ENCODE results near the gene CNGA1.
"Not testable (repeated sequence)": the region's sequence is repeated elsewhere in the genome, so short reads cannot be mapped to it uniquely, and the experiment has no call there.

The CNGA1 gene

GRCh38 chr4:48021100-48021499 is 4.6 kb upstream of the CNGA1 start:
- TF ChIP-seq CTCF (IDR thresholded peaks at IDR 0.05; ENCODE audit: low read length, missing control alignments): no peak
- no peak overlapping the region for H3K4me3 ChIP-seq (replicated peaks; ENCODE audit: low read depth, low read length)
- no peak for DNase-seq (ENCODE audit: low read depth)

- TF ChIP-seq CTCF (IDR thresholded peaks at IDR 0.05; ENCODE audit: low read length, missing control alignments): no peak
- DNase-seq (ENCODE audit: low read depth): no peak
- H3K4me3 ChIP-seq (replicated peaks; ENCODE audit: low read depth, low read length): no peak overlapping the region
Measured at GRCh38 chr4:48018112-48018511, 1.6 kb upstream of the CNGA1 start.

GRCh38 chr4:48017108-48017571 is 659 bp upstream of the CNGA1 start:
- peak; percentile 77 for DNase-seq (ENCODE audit: low read depth)
- no peak for TF ChIP-seq CTCF (IDR thresholded peaks at IDR 0.05; ENCODE audit: low read length, missing control alignments)
- H3K4me3 ChIP-seq (replicated peaks; ENCODE audit: low read depth, low read length): peak overlapping the region; percentile 70

- no peak for TF ChIP-seq CTCF (IDR thresholded peaks at IDR 0.05; ENCODE audit: low read length, missing control alignments)
- peak overlapping the region; percentile 70 for H3K4me3 ChIP-seq (replicated peaks; ENCODE audit: low read depth, low read length)
- DNase-seq (ENCODE audit: low read depth): no peak
Measured at GRCh38 chr4:48015678-48016077, 803 bp downstream of the CNGA1 start.

DNA sequence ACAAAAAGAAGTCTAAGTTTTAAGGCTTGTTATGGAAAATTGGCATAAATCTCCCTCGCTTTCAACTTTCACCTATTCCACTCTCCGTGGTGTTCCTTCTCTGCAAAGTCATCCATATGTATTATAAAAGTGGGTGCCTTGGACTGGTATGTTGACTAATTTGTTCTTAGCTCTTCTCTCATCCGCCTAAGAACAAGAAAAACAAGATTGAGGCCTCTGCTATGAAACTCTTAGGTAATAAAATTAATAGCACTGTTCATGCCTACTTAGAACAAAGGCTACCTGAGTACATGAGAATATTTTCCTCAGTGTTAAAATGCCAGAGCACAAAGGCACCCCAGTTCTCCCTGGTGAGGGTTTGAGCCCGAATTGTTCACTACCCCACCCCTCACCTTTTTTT is 1.3 kb downstream of the CNGA1 start:
- no peak for DNase-seq (ENCODE audit: low read depth)
- no peak overlapping the region for H3K4me3 ChIP-seq (replicated peaks; ENCODE audit: low read depth, low read length)
- TF ChIP-seq CTCF (IDR thresholded peaks at IDR 0.05; ENCODE audit: low read length, missing control alignments): no peak

GRCh38 chr4:48012824-48013223 is 3.7 kb downstream of the CNGA1 start:
- no peak overlapping the region for H3K4me3 ChIP-seq (replicated peaks; ENCODE audit: low read depth, low read length)
- DNase-seq (ENCODE audit: low read depth): peak; percentile 77
- no peak for TF ChIP-seq CTCF (IDR thresholded peaks at IDR 0.05; ENCODE audit: low read length, missing control alignments)

- TF ChIP-seq CTCF (IDR thresholded peaks at IDR 0.05; ENCODE audit: low read length, missing control alignments): no peak
- no peak overlapping the region for H3K4me3 ChIP-seq (replicated peaks; ENCODE audit: low read depth, low read length)
- no peak for DNase-seq (ENCODE audit: low read depth)
Measured at GRCh38 chr4:48011722-48012121, 4.8 kb downstream of the CNGA1 start.

DNA sequence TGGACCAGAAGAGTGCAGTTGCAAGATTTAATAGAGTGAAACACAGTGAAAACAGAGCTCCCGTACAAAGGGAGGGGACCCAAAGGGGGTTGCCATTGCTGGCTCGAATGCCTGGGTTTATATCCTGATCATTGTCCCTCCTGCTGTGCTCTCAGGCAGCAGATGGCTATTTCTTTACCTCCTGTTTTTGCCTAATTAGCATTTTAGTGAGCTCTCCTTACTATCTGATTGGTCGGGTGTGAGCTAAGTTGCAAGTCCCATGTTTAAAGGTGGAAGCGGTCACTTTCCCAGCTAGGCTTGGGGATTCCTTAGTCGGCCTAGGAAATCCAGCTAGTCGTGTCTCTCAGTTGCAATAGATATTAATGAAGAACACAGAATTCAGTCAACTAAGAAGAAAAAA is 5.6 kb downstream of the CNGA1 start:
- DNase-seq (ENCODE audit: low read depth); H3K4me3 ChIP-seq (replicated peaks; ENCODE audit: low read depth, low read length): not testable (repeated sequence)
